Pulmonary artery endothelial cell (primary cell): ENCODE data around the gene PTPRE. TPM values are rescaled to one million over a fixed set of nuclear protein-coding genes. Genes with fewer than 3 reads are reported as not detected.
A peak's percentile ranks its signal among the peaks of the same experiment; 100 is the strongest.

Source experiments
- DNase-seq: peaks from one replicate; pipeline ENCODE4 v3.0.0-alpha.2; 2011; ENCODE audit warnings: low read depth, low spot score
- total RNA-seq: library from RNA; depleted of rRNA; stranded (reverse); fragments of >200 nt; gene quantifications from 2 replicates; pipeline ENCODE4 v1.2.3, GENCODE V29; 2014

PTPRE gene
- total RNA-seq, 1 donor from 2014 or later, result 43.3 TPM

- no peak for DNase-seq
These were observed 91.7 kb downstream of the PTPRE start for GRCh38 chr10:127998501-127999144.

- no peak for DNase-seq
These were observed 92.6 kb downstream of the PTPRE start for GRCh38 chr10:127999297-128000129.

- no peak for DNase-seq
These were observed 93.8 kb downstream of the PTPRE start for GRCh38 chr10:128000471-128001362.

DNA sequence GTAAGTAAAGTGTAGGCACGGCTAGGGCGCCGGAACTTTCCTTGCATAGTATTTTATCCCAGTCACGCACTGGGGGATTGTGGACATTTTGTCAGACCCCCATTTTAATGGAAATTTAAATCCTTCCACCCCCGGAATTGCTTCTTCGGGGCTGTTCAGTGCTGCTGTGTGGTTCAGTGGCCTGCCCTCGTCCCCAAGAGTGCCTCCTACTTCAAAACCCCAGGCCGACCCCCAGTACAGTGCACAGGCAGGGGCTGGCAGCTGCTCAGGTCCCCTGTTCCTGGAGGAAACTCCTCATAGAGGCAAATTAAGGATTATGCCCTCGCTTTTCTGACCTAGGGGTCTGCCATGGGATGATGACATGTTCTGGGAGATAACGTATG lies 94.5 kb downstream of the PTPRE start:
- DNase-seq, result no peak

GRCh38 chr10:128001849-128002248 lies 94.9 kb downstream of the PTPRE start:
- no peak for DNase-seq

DNA sequence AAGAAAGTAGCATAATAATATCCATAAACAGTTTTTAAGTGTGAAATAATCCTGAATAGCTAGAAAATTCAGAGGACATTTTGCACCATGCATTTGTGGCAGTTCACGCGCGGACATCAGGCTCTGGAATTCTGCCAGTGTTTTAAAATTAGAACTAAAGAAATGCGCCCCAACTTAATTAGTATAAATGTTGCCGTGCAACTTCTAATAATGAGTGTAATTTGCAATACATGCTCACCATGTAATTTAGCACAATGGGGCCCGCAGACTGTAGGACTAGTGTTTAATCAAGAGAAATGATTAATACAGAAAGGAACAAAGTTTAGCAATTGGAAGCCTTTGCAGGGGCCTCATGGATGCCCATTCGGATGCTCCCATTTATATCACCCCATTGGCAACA lies 96.6 kb downstream of the PTPRE start:
- DNase-seq, result no peak

- DNase-seq, result no peak
These were observed 99.0 kb downstream of the PTPRE start for GRCh38 chr10:128005858-128006257.

- no peak for DNase-seq
These were observed 100.2 kb downstream of the PTPRE start for GRCh38 chr10:128007056-128007455.

GRCh38 chr10:128007971-128008370 lies 101.1 kb downstream of the PTPRE start:
- DNase-seq, result no peak

DNA sequence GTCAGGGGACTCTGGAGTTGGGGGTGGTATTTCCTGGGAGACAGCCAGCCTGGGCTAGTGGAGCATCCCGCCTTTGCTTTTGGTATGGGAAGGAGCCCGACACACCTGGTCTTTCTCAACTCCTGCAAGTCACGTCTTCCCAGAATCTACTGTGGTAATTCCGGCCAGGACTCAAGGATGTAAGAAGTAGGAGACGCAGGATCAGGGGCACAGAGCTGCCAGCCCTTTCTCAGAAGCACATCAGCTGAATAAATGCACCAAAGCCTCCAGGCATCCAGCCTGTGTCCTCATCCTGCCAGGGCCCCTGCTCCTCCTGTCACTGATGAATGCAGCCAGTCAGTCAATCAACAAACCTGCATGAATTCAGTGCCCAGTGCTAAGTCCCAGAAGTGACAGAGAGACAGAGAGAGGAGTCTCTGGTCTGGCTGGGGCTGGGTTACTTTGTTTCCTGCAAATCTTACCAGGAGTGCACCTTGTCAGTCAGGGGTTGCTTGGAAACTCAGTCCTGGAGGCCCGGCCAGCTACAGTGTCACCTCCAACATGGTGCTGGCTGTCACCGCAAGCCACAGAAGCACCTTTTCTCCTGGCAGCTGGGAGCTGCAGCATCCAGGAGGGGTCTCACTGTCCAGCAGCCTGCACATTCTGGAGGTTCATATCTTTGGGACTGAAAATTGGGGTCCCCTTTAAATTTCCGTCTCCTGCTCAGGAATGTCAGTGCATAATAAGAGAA lies 101.8 kb downstream of the PTPRE start:
- DNase-seq, result no peak

- DNase-seq, result no peak
These were observed 102.6 kb downstream of the PTPRE start for GRCh38 chr10:128009372-128010126.

- DNase-seq, result no peak
These were observed 104.4 kb downstream of the PTPRE start for GRCh38 chr10:128011059-128011979.

DNA sequence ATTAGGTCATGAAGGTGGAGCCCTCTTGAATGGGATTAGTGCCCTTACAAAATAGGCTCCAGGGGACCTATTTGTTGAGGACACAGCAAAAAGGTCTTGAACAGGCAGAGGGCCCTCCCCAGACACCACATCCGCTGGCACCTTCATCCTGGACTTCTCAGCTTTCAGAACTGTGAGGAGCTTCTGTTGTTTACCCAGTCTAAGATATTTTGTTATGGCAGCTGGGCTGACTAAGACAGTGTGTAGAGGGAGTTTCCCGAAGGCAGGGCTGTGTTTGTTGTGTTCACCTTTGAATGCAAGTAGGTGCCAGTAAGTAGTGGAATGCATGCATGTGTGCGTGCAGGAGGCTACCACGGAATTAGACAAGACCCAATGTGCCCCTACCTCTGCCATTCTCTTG lies 106.7 kb downstream of the PTPRE start:
- DNase-seq, result no peak

DNA sequence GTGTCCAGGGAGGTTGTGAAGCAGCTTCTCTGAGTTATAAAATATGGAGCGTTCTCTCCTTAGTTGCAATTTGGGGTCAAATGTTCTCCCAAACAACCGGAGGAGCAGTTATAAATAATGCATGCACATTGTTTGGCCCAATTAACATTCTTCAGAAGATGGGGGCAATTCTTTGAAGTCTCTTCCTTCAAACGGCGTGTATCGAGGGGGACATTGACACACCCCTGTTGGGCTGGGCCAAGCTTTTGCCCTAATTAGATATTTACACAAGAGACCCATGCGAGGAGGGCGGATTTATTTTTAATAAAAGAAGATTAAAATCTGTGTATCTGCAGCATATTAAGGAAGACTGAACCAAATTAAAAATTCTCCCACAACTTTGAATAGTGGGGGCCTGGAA lies 107.3 kb downstream of the PTPRE start:
- DNase-seq, result no peak

DNA sequence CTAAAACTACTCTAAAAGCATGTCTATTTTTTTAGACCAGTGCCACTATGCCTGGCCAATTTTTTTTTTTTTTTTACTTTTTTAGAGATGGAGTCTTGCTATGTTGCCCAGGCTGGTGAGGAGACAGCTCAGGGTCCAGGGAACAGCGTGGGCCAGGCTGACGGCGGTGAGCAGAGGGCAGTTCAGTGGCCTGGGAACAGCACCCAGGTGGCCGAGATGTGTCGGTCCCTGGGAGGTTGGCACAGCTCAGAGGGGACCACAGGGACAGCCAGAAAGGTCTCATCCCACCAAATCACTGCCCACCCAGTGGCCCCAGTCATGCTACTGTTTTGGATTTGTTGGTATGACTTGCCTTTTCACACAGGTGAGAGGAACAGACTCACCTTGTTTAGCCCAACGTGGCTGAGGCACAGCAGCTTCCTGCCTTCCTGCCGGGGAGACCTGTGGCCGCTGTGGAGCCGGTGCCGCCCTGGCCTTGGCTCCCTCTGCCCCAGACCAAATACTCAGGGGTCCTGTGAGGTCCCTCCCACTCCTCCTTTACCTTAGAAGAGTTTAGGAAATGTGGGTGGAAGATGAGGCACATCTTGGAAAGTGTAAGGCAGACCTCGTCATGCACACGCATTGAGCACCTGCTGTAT lies 109.6 kb downstream of the PTPRE start:
- DNase-seq, result no peak

- DNase-seq, result no peak
These were observed 110.9 kb downstream of the PTPRE start for GRCh38 chr10:128017822-128018221.

DNA sequence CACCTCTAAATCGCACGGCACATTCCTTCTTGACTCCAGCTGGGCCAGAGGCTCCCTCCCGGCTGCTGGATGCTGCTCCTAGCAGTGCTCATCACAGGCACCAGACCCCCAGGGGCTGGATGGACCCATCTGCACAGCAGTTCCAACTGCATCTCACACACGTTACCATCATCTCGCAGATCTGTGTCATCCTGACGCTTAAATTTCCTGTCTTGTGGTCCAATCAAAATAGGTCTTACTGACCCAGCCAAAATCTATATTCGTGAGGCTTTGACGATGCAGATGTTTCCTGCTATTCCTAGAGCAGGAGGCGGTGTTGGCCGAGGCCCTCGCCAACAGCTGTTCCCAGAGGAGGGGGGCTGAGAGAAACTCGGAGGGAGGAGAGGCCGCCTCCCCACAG lies 111.3 kb downstream of the PTPRE start:
- peak; percentile 65 for DNase-seq

GRCh38 chr10:128018691-128019090 lies 111.8 kb downstream of the PTPRE start:
- no peak for DNase-seq
